Neural cell (in vitro differentiated cells): ENCODE data around the gene CDK5RAP1. TPM values are rescaled to one million over a fixed set of nuclear protein-coding genes. Genes with fewer than 3 reads are reported as not detected.

ENCODE experiments used
- H2AFZ ChIP-seq: fragments of 200-600, 300-800 bp; sonication (generic), shearing (Covaris generic); 2 replicates; pipeline ENCODE4 v1.6.0; 2014; ENCODE audit warnings: low read depth, mild to moderate bottlenecking, antibody characterized with exemption, low read length, moderate library complexity
- H3F3A ChIP-seq: fragments of 200-600 bp; shearing (Covaris generic); 2 replicates; pipeline ENCODE4 v1.6.1; 2016; ENCODE audit warnings: mild to moderate bottlenecking, moderate library complexity, mixed read lengths, antibody characterized with exemption, low read length; ENCODE audit not compliant: insufficient read depth, poor library complexity, severe bottlenecking
- H3K27ac ChIP-seq: fragments of 200-600, 300-800 bp; sonication (generic), shearing (Covaris generic); 2 replicates; pipeline ENCODE4 v1.5.1; 2014; ENCODE audit warnings: mild to moderate bottlenecking, low read length, moderate library complexity
- H3K27me3 ChIP-seq: fragments of 300-800, 200-600 bp; sonication (generic), shearing (Covaris generic); 2 replicates; pipeline ENCODE4 v1.6.0; 2014; ENCODE audit warnings: mild to moderate bottlenecking, low read depth, low read length, moderate library complexity; ENCODE audit not compliant: insufficient read depth
- H3K36me3 ChIP-seq: fragments of 300-800, 200-600 bp; sonication (generic), shearing (Covaris generic); 2 replicates; pipeline ENCODE4 v1.5.1; 2014; ENCODE audit warnings: mild to moderate bottlenecking, antibody characterized with exemption, low read length, moderate library complexity; ENCODE audit not compliant: insufficient read depth
- H3K4me2 ChIP-seq: fragments of 300-800, 200-600 bp; sonication (generic), shearing (Covaris generic); 2 replicates; pipeline ENCODE4 v1.6.0; 2014; ENCODE audit warnings: mild to moderate bottlenecking, low read length
- H3K4me3 ChIP-seq: fragments of 300-800, 200-600 bp; sonication (generic), shearing (Covaris generic); 2 replicates; pipeline ENCODE4 v1.5.1; 2014; ENCODE audit warnings: mild to moderate bottlenecking, low read length, moderate library complexity
- H3K79me2 ChIP-seq: fragments of 200-600 bp; shearing (Covaris generic); replicated peaks from 2 replicates; pipeline ENCODE4 v1.6.0; 2014; ENCODE audit warnings: mild to moderate bottlenecking, low read length, moderate library complexity; ENCODE audit not compliant: insufficient read depth
- H3K9ac ChIP-seq: fragments of 300-800, 200-600 bp; sonication (generic), shearing (Covaris generic); 2 replicates; pipeline ENCODE4 v1.6.1; 2016; ENCODE audit warnings: mild to moderate bottlenecking, low read length, mixed read lengths
- H3K9me2 ChIP-seq: fragments of 200-600 bp; shearing (Covaris generic); 2 replicates; pipeline ENCODE4 v1.6.1; 2016; ENCODE audit warnings: mild to moderate bottlenecking, low read length, mixed read lengths; ENCODE audit not compliant: insufficient read depth
- H3K9me3 ChIP-seq: fragments of 200-600, 300-800 bp; sonication (generic), shearing (Covaris generic); 2 replicates; pipeline ENCODE4 v1.6.1; 2016; ENCODE audit warnings: mild to moderate bottlenecking, mixed run types, low read length, moderate library complexity, mixed read lengths
- H4K20me1 ChIP-seq: fragments of 200-600 bp; shearing (Covaris generic); 2 replicates; pipeline ENCODE4 v1.6.1; 2016; ENCODE audit warnings: mild to moderate bottlenecking, mixed run types; ENCODE audit not compliant: insufficient read depth
- EP300 ChIP-seq: fragments of 450-650 bp; conservative IDR thresholded peaks from 2 replicates; pipeline ENCODE4 v1.6.1; 2014; ENCODE audit warnings: antibody characterized with exemption, mild to moderate bottlenecking, moderate library complexity; ENCODE audit not compliant: poor library complexity, severe bottlenecking
- EZH2 ChIP-seq: fragments of 200-600, 300-800 bp; shearing (Covaris generic), sonication (generic); IDR thresholded peaks from 2 replicates; pipeline ENCODE4 v1.6.1; 2014; ENCODE audit warnings: antibody characterized with exemption, low read length, borderline replicate concordance, mild to moderate bottlenecking; ENCODE audit not compliant: insufficient read depth, poor library complexity, severe bottlenecking
- MXI1 ChIP-seq: fragments of 450-650 bp; conservative IDR thresholded peaks from 2 replicates; pipeline ENCODE4 v1.6.1; 2014; ENCODE audit warnings: antibody characterized with exemption, mild to moderate bottlenecking; ENCODE audit not compliant: poor library complexity, severe bottlenecking
- POLR2AphosphoS5 ChIP-seq: IDR thresholded peaks from 2 replicates; pipeline ENCODE4 v1.6.1; 2012
- RAD21 ChIP-seq: fragments of 450-650 bp; conservative IDR thresholded peaks from 2 replicates; pipeline ENCODE4 v1.6.1; 2014; ENCODE audit warnings: antibody characterized with exemption, mild to moderate bottlenecking, moderate library complexity
- SMC3 ChIP-seq: fragments of 450-650 bp; conservative IDR thresholded peaks from 2 replicates; pipeline ENCODE4 v1.6.1; 2014; ENCODE audit warnings: antibody characterized with exemption, mild to moderate bottlenecking, moderate library complexity; ENCODE audit not compliant: poor library complexity
- TAF1 ChIP-seq: IDR thresholded peaks from 2 replicates; pipeline ENCODE4 v1.6.1; 2012; ENCODE audit warnings: low read depth
- polyA plus RNA-seq: library from polyadenylated mRNA; depleted of rRNA; stranded (reverse); fragments of >200 nt; gene quantifications from 2 replicates; pipeline ENCODE4 v1.2.3, GENCODE V29; 2014
- TF ChIP-seq, protein P1 (sequence below): fragments of 450-650 bp; IDR thresholded peaks from 2 replicates; pipeline ENCODE4 v1.5.1; 2014; ENCODE audit warnings: antibody characterized with exemption, mild to moderate bottlenecking, moderate library complexity; ENCODE audit not compliant: poor library complexity, severe bottlenecking
- TF ChIP-seq, protein P2 (sequence below): IDR thresholded peaks from 2 replicates; pipeline ENCODE4 v1.6.1; 2012; ENCODE audit warnings: borderline replicate concordance

CDK5RAP1 gene
- polyA plus RNA-seq, 1 donor from 2014 or later, result 47.2 TPM

DNA sequence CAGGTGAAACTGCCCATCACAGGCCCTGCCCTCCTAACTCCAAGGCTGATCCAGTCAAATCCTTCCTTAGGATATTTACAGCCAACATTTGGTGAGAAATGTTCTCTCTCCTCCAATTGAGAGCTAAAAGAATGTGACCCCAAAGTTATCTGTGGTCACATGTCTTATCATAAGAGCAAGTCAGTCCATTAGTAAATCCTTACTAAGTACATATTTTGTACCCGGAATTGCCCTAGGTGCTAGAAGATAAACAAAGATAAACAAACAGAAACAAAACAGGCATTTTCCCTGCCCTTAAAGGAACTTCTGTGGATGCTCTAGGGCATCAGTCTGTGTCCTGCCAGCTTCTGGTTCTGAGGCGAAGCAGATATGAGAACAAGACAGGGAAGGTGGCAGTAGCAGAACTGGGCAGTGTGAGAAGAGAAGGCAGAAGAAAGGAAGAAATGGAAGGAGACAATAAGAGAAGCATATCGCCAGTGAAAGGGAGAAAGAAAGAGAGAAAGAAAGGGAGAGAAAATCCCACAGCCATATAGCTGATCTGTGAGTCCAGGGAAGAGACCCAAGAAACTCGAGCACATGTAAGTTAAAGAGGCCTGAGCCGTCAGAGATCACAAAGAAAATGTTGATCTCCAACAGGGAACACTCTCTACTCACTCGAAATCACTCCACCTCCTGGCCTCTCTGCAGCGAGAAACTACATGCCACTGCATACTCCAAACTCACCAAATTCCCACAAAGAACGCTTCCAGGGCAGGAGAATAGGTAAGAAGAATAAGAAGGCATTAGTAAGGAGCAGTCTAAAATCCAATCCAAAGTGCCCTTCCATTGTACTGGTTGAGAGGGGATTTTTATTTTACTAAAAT lies 41.7 kb downstream of the CDK5RAP1 start:
- no peaks in the 10 kb centered on the region for H3K27me3 ChIP-seq
- no peak overlapping the region for H3K4me3 ChIP-seq
- no peak overlapping the region for H3K4me2 ChIP-seq
- no peak overlapping the region for H2AFZ ChIP-seq
- no peak for TF ChIP-seq TAF1
- TF ChIP-seq MXI1, result no peak
- no peak for TF ChIP-seq EP300
- TF ChIP-seq, protein P1, sequence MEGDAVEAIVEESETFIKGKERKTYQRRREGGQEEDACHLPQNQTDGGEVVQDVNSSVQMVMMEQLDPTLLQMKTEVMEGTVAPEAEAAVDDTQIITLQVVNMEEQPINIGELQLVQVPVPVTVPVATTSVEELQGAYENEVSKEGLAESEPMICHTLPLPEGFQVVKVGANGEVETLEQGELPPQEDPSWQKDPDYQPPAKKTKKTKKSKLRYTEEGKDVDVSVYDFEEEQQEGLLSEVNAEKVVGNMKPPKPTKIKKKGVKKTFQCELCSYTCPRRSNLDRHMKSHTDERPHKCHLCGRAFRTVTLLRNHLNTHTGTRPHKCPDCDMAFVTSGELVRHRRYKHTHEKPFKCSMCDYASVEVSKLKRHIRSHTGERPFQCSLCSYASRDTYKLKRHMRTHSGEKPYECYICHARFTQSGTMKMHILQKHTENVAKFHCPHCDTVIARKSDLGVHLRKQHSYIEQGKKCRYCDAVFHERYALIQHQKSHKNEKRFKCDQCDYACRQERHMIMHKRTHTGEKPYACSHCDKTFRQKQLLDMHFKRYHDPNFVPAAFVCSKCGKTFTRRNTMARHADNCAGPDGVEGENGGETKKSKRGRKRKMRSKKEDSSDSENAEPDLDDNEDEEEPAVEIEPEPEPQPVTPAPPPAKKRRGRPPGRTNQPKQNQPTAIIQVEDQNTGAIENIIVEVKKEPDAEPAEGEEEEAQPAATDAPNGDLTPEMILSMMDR, result no peak
- TF ChIP-seq, protein P2, sequence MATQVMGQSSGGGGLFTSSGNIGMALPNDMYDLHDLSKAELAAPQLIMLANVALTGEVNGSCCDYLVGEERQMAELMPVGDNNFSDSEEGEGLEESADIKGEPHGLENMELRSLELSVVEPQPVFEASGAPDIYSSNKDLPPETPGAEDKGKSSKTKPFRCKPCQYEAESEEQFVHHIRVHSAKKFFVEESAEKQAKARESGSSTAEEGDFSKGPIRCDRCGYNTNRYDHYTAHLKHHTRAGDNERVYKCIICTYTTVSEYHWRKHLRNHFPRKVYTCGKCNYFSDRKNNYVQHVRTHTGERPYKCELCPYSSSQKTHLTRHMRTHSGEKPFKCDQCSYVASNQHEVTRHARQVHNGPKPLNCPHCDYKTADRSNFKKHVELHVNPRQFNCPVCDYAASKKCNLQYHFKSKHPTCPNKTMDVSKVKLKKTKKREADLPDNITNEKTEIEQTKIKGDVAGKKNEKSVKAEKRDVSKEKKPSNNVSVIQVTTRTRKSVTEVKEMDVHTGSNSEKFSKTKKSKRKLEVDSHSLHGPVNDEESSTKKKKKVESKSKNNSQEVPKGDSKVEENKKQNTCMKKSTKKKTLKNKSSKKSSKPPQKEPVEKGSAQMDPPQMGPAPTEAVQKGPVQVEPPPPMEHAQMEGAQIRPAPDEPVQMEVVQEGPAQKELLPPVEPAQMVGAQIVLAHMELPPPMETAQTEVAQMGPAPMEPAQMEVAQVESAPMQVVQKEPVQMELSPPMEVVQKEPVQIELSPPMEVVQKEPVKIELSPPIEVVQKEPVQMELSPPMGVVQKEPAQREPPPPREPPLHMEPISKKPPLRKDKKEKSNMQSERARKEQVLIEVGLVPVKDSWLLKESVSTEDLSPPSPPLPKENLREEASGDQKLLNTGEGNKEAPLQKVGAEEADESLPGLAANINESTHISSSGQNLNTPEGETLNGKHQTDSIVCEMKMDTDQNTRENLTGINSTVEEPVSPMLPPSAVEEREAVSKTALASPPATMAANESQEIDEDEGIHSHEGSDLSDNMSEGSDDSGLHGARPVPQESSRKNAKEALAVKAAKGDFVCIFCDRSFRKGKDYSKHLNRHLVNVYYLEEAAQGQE, result no peak
- TF ChIP-seq EZH2, result no peak
- no peak for TF ChIP-seq RAD21
- TF ChIP-seq SMC3, result no peak
- TF ChIP-seq POLR2AphosphoS5, result no peak
- no peaks in the 10 kb centered on the region for H3K36me3 ChIP-seq
- no peaks in the 10 kb centered on the region for H3K9me2 ChIP-seq
- H3K9me3 ChIP-seq, result no peaks in the 10 kb centered on the region
- H4K20me1 ChIP-seq, result no peaks in the 10 kb centered on the region
- no peak overlapping the region for H3K9ac ChIP-seq
- no peaks in the 10 kb centered on the region for H3F3A ChIP-seq
- H3K79me2 ChIP-seq, result no peaks in the 10 kb centered on the region
- H3K27ac ChIP-seq, result no peak overlapping the region

DNA sequence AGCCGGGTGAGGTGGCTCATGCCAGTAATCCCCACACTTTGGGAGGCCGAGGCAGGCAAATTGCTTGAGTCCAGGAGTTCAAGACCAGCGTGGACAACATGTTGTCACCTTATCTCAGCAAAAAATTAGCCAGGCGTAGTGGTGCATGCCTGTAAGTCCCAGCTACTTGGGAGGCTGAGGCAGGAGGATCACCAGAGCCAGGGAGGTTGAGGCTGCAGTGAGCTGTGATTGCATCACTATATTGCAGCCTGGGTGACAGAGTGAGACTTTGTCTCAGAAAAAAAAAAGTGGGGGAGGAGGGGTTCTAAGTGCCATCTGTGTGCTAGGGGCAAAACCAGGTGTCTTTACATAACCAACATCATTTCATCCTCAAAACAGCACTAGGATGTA lies 48.3 kb downstream of the CDK5RAP1 start:
- Histone ChIP-seq H3K27me3 (no peaks in the 10 kb centered on the region), H3K4me3 (no peak overlapping the region), H3K79me2 (no peaks in the 10 kb centered on the region), H3K9me2 (no peaks in the 10 kb centered on the region), H3K36me3 (no peaks in the 10 kb centered on the region), H3F3A (no peaks in the 10 kb centered on the region), H2AFZ (no peak overlapping the region), H3K9ac (no peak overlapping the region), H3K9me3 (no peaks in the 10 kb centered on the region), H3K4me2 (no peak overlapping the region), H4K20me1 (no peaks in the 10 kb centered on the region), H3K27ac (no peak overlapping the region)
- no peak for TF ChIP-seq POLR2AphosphoS5
- TF ChIP-seq, protein P1, result no peak
- TF ChIP-seq TAF1, result no peak
- no peak for TF ChIP-seq SMC3
- TF ChIP-seq EZH2, result no peak
